Measurements from ENCODE around the gene GGA1. TPM values are rescaled to one million over a fixed set of nuclear protein-coding genes. Genes with fewer than 3 reads are reported as not detected.

GGA1 gene
- total RNA-seq, 4 donors from 2014 or later = 37.8 to 46.5 (median 39.1) TPM

- peaks cover 0 to 49% (median 20%) of the 10 kb centered on the region in 3 donors for H3K4me1 ChIP-seq
- H3K27me3 ChIP-seq = no peaks in the 10 kb centered on the region
- peaks cover 0 to 83% of the 10 kb centered on the region in 2 donors for H3K36me3 ChIP-seq
- H3K27ac ChIP-seq = peak overlapping the region in 2 of 4 donors; percentile 77 to 80
- no peak for ATAC-seq
- no peak overlapping the region for H3K4me3 ChIP-seq
- no peaks in the 10 kb centered on the region for H3K9me3 ChIP-seq
- WGBS, 2 donors (ENCODE audit: low coverage in 1 of 2) = no CpG with 5 or more reads among the region's 7 CpGs
- no peak for TF ChIP-seq POLR2AphosphoS5 (IDR thresholded peaks at IDR 0.05)
- TF ChIP-seq CTCF (IDR thresholded peaks at IDR 0.05) = no peak
- no peak for TF ChIP-seq POLR2A (IDR thresholded peaks at IDR 0.05)
- TF ChIP-seq EP300 (IDR thresholded peaks at IDR 0.05) = no peak
Measured at GRCh38 chr22:37624876-37625275, 16.2 kb downstream of the GGA1 start.

- WGBS, 2 donors (ENCODE audit: low coverage in 1 of 2) = no CpG with 5 or more reads among the region's 14 CpGs
- peaks cover 0 to 49% (median 20%) of the 10 kb centered on the region in 3 donors for H3K4me1 ChIP-seq
- H3K9me3 ChIP-seq = no peaks in the 10 kb centered on the region
- TF ChIP-seq EP300 (IDR thresholded peaks at IDR 0.05) (no peak), CTCF (IDR thresholded peaks at IDR 0.05) (no peak), POLR2A (IDR thresholded peaks at IDR 0.05) (no peak), POLR2AphosphoS5 (IDR thresholded peaks at IDR 0.05) (no peak)
- peaks cover 0 to 83% of the 10 kb centered on the region in 2 donors for H3K36me3 ChIP-seq
- no peak for ATAC-seq
- H3K27ac ChIP-seq = peak overlapping the region in 3 of 4 donors; percentile 76 to 80 (median 77)
- no peaks in the 10 kb centered on the region for H3K27me3 ChIP-seq
- no peak overlapping the region for H3K4me3 ChIP-seq
Measured at GRCh38 chr22:37625737-37626136, 17.1 kb downstream of the GGA1 start.

- no peaks in the 10 kb centered on the region for H3K9me3 ChIP-seq
- H3K36me3 ChIP-seq = peaks cover 0 to 83% of the 10 kb centered on the region in 2 donors
- 36 to 40% methylated on average over 1 to 3 of the region's 11 CpGs for WGBS, 2 donors (ENCODE audit: low coverage in 1 of 2)
- H3K27ac ChIP-seq = peak overlapping the region; percentile 7 to 80 (median 76)
- TF ChIP-seq CTCF (IDR thresholded peaks at IDR 0.05) = peak in 3 of 4 experiments; percentile 20 to 32 (median 23)
- no peak for TF ChIP-seq EP300 (IDR thresholded peaks at IDR 0.05)
- peak; percentile 30 for TF ChIP-seq POLR2AphosphoS5 (IDR thresholded peaks at IDR 0.05)
- peaks cover 0 to 49% (median 20%) of the 10 kb centered on the region in 3 donors for H3K4me1 ChIP-seq
- H3K4me3 ChIP-seq = no peak overlapping the region
- H3K27me3 ChIP-seq = no peaks in the 10 kb centered on the region
- peak; percentile 92 for ATAC-seq
Measured at GRCh38 chr22:37626144-37626543, 17.5 kb downstream of the GGA1 start.

GRCh38 chr22:37626556-37627075, 18.0 kb downstream of the GGA1 start:
- Histone ChIP-seq H3K9me3 (no peaks in the 10 kb centered on the region), H3K36me3 (peaks cover 0 to 83% of the 10 kb centered on the region in 2 donors), H3K4me1 (peaks cover 0 to 49% (median 20%) of the 10 kb centered on the region in 3 donors), H3K27me3 (no peaks in the 10 kb centered on the region), H3K27ac (peak overlapping the region; percentile 7 to 80 (median 76)), H3K4me3 (no peak overlapping the region)
- TF ChIP-seq POLR2A (IDR thresholded peaks at IDR 0.05) = no peak
- TF ChIP-seq EP300 (IDR thresholded peaks at IDR 0.05) = no peak
- no peak for TF ChIP-seq POLR2AphosphoS5 (IDR thresholded peaks at IDR 0.05)
- no peak for TF ChIP-seq CTCF (IDR thresholded peaks at IDR 0.05)
- no peak for ATAC-seq
- 20 to 70% methylated on average over 1 to 2 of the region's 13 CpGs for WGBS, 2 donors (ENCODE audit: low coverage in 1 of 2)

- Histone ChIP-seq H3K27ac (peak overlapping the region in 3 of 4 donors; percentile 76 to 80 (median 77)), H3K9me3 (no peaks in the 10 kb centered on the region), H3K36me3 (peaks cover 0 to 83% of the 10 kb centered on the region in 2 donors), H3K4me1 (peaks cover 0 to 50% (median 20%) of the 10 kb centered on the region in 3 donors), H3K4me3 (no peak overlapping the region), H3K27me3 (no peaks in the 10 kb centered on the region)
- WGBS, 2 donors (ENCODE audit: low coverage in 1 of 2) = 17 to 38% methylated on average over 1 to 3 of the region's 7 CpGs
- TF ChIP-seq POLR2A (IDR thresholded peaks at IDR 0.05) (no peak), POLR2AphosphoS5 (IDR thresholded peaks at IDR 0.05) (no peak), EP300 (IDR thresholded peaks at IDR 0.05) (no peak), CTCF (IDR thresholded peaks at IDR 0.05) (no peak)
- no peak for ATAC-seq
Measured at GRCh38 chr22:37627121-37627520, 18.5 kb downstream of the GGA1 start.

Data from gastroesophageal sphincter (tissue), 4 donors.